Measurements from ENCODE around the gene TENT5C. TPM values are rescaled to one million over a fixed set of nuclear protein-coding genes. Genes with fewer than 3 reads are reported as not detected.

TENT5C gene
- total RNA-seq, 3 donors from 2014 or later = 4.0 to 10.2 (median 10.2) TPM

GRCh38 chr1:117580882-117581281 is 25.0 kb upstream of the TENT5C start:
- intact Hi-C loops (cut with DNase I; ENCODE audit: low total_unique reads) = no loop called here
- H3K27ac ChIP-seq = no peak overlapping the region
- TF ChIP-seq POLR2AphosphoS5 (IDR thresholded peaks at IDR 0.05) (no peak), POLR2A (IDR thresholded peaks at IDR 0.05) (no peak), CTCF (IDR thresholded peaks at IDR 0.05) (no peak)

DNA sequence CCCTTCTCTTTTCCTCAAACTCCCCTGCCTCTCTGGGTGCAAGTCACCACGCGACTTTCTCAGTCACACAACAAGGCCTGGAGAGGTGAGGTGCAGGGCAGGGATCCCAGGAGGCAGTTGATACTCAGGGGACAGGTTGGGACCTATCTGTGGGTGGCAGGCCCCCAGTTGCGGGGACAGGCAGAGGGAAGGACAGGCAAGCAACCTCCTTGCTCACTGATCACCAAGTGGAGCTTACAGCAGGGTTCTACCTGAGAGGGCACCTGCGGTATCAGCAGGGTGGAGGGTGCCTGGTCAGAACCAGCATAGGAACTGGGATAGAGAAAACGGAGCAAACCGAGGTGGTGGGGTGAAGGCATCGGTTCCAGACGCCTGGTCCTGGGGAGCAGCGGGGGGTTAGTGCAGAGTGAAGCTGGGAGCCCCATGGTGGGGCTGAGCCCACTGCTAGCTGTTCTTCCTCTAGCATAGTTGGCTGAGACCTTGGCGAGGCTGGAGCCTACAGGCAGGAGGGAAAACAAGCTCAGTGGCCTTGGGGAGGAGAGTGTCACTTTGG is 24.4 kb upstream of the TENT5C start:
- DNase-seq (ENCODE audit: low spot score in 2 of 2) = no peak
- intact Hi-C loops (cut with DNase I; ENCODE audit: low total_unique reads) = no loop called here
- H3K4me3 ChIP-seq = no peak overlapping the region
- H3K27me3 ChIP-seq = no peaks in the 10 kb centered on the region
- H3K4me1 ChIP-seq = no peaks in the 10 kb centered on the region
- no peaks in the 10 kb centered on the region for H3K36me3 ChIP-seq
- no peaks in the 10 kb centered on the region for H3K9me3 ChIP-seq
- TF ChIP-seq POLR2AphosphoS5 (IDR thresholded peaks at IDR 0.05) (no peak), CTCF (IDR thresholded peaks at IDR 0.05) (no peak), POLR2A (IDR thresholded peaks at IDR 0.05) (no peak)
- H3K27ac ChIP-seq = no peak overlapping the region

More at GRCh38 chr1:117580882-117581281, 25.0 kb upstream of the TENT5C start:
- Histone ChIP-seq H3K4me3 (no peak overlapping the region), H3K9me3 (no peaks in the 10 kb centered on the region), H3K36me3 (no peaks in the 10 kb centered on the region), H3K4me1 (no peaks in the 10 kb centered on the region), H3K27me3 (no peaks in the 10 kb centered on the region)
- DNase-seq (ENCODE audit: low spot score in 2 of 2) = no peak

GRCh38 chr1:117582451-117582850 is 23.4 kb upstream of the TENT5C start:
- TF ChIP-seq POLR2A (IDR thresholded peaks at IDR 0.05) = no peak
- TF ChIP-seq CTCF (IDR thresholded peaks at IDR 0.05) = no peak
- no peak for TF ChIP-seq POLR2AphosphoS5 (IDR thresholded peaks at IDR 0.05)
- Histone ChIP-seq H3K4me3 (no peak overlapping the region), H3K36me3 (no peaks in the 10 kb centered on the region), H3K27ac (no peak overlapping the region), H3K4me1 (no peaks in the 10 kb centered on the region), H3K9me3 (no peaks in the 10 kb centered on the region), H3K27me3 (no peaks in the 10 kb centered on the region)
- intact Hi-C loops (cut with DNase I; ENCODE audit: low total_unique reads) = no loop called here
- no peak for DNase-seq (ENCODE audit: low spot score in 2 of 2)

DNA sequence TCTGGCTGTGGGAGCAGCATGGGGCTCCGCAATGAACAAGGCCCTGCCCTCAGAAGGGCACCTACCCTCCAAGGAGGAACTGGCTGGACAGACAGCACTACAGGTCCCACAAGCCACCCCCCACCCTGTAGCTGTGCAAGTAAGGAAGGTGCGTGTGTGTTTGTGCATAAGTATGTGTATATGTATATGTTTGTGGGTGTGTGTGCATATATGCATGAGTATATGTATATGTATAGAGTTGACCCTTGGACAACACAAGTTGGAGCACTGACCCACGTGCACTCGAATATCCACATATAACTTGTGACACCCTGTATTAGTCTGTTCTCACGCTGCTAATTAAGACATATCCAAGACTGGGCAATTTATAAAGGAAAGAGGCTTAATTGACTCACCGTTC is 22.6 kb upstream of the TENT5C start:
- Histone ChIP-seq H3K27me3 (no peaks in the 10 kb centered on the region), H3K4me3 (no peak overlapping the region), H3K4me1 (no peaks in the 10 kb centered on the region), H3K27ac (no peak overlapping the region), H3K36me3 (no peaks in the 10 kb centered on the region), H3K9me3 (no peaks in the 10 kb centered on the region)
- intact Hi-C loops (cut with DNase I; ENCODE audit: low total_unique reads) = no loop called here
- TF ChIP-seq CTCF (IDR thresholded peaks at IDR 0.05) (no peak), POLR2AphosphoS5 (IDR thresholded peaks at IDR 0.05) (no peak), POLR2A (IDR thresholded peaks at IDR 0.05) (no peak)
- no peak for DNase-seq (ENCODE audit: low spot score in 2 of 2)

DNA sequence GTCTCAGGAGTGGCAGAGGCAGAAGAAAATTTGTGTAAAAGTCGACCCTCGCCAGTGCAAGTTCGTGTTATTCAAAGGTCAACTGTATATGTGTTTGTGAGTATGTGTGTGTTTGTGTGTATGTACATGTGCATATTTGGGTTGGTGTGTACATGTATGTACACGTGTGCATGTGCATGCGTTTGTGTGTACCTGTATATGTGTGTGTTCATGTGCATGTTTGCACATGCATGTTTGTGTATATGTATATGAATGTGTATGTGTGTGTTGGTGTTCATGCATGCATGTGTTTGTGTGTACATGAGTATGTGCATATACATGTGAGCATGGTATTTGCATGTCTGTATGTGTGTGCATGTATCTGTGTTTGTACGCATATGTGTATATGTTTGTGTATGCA is 21.7 kb upstream of the TENT5C start:
- H3K4me1 ChIP-seq = no peaks in the 10 kb centered on the region
- TF ChIP-seq POLR2A (IDR thresholded peaks at IDR 0.05) (no peak), POLR2AphosphoS5 (IDR thresholded peaks at IDR 0.05) (no peak), CTCF (IDR thresholded peaks at IDR 0.05) (no peak)
- no peak for DNase-seq (ENCODE audit: low spot score in 2 of 2)
- H3K9me3 ChIP-seq = no peaks in the 10 kb centered on the region
- H3K4me3 ChIP-seq = no peak overlapping the region
- no peaks in the 10 kb centered on the region for H3K36me3 ChIP-seq
- H3K27ac ChIP-seq = no peak overlapping the region
- intact Hi-C loops (cut with DNase I; ENCODE audit: low total_unique reads) = no loop called here
- no peaks in the 10 kb centered on the region for H3K27me3 ChIP-seq

Data from breast epithelium (tissue), 4 donors.